WTC11 (cell line): ENCODE measurements around the gene AKAP7. TPM values are rescaled to one million over a fixed set of nuclear protein-coding genes. Genes with fewer than 3 reads are reported as not detected.

Source experiments
- ATAC-seq: fragments of 200-7000 bp; cut with Tn5 transposase; 2 replicates; pipeline ENCODE4 v1.10.0; 2021; ENCODE audit warnings: mild to moderate bottlenecking, moderate library complexity
- CTCF ChIA-PET: fragments of 300-600 bp; sonication (Branson Sonifier 250); formaldehyde crosslinking; loops from one replicate; lab custom pipeline; 2021; ENCODE audit warnings: antibody characterized with exemption; lab: Charles Lee
- POLR2A ChIA-PET: fragments of 350-600 bp; sonication (Branson Sonifier 250); formaldehyde crosslinking; loops from one replicate; lab custom pipeline; 2021; ENCODE audit warnings: antibody characterized with exemption; lab: Charles Lee
- DNase-seq: peaks from one replicate; pipeline ENCODE4 v3.0.0; 2021; ENCODE audit warnings: low spot score
- H3K27ac Mint-ChIP-seq: 2 replicates; pipeline ENCODE4 v1.8.0; 2021; ENCODE audit warnings: mixed read lengths
- H3K27me3 Mint-ChIP-seq: 2 replicates; pipeline ENCODE4 v1.8.0; 2021; ENCODE audit warnings: low read depth, mild to moderate bottlenecking, moderate library complexity, mixed read lengths
- H3K36me3 Mint-ChIP-seq: 2 replicates; pipeline ENCODE4 v1.8.0; 2021; ENCODE audit warnings: mixed read lengths
- H3K4me1 Mint-ChIP-seq: 2 replicates; pipeline ENCODE4 v1.8.0; 2022; ENCODE audit warnings: mixed read lengths
- H3K4me3 Mint-ChIP-seq: 2 replicates; pipeline ENCODE4 v1.8.0; 2021; ENCODE audit warnings: mild to moderate bottlenecking, moderate library complexity, mixed read lengths
- H3K9me3 Mint-ChIP-seq: 2 replicates; pipeline ENCODE4 v1.8.0; 2021; ENCODE audit warnings: mixed read lengths
- ATF1 ChIP-seq: sonication (generic); formaldehyde crosslinking; IDR thresholded peaks from 2 replicates; pipeline ENCODE4 v1.8.1; 2023; ENCODE audit warnings: mild to moderate bottlenecking, moderate library complexity, missing genetic modification reagents
- E2F1 ChIP-seq: sonication (generic); formaldehyde crosslinking; IDR thresholded peaks from 2 replicates; pipeline ENCODE4 v1.8.0; 2022; ENCODE audit warnings: mild to moderate bottlenecking, missing genetic modification reagents
- EMX1 ChIP-seq: fragments of 250-450 bp; sonication (Bioruptor Pico); IDR thresholded peaks from 2 replicates; pipeline ENCODE4 v1.8.0; 2021; ENCODE audit warnings: mild to moderate bottlenecking
- ERG ChIP-seq: fragments of 250-450 bp; sonication (Bioruptor Pico); IDR thresholded peaks from 2 replicates; pipeline ENCODE4 v1.8.0; 2021; ENCODE audit warnings: mild to moderate bottlenecking
- ETV6 ChIP-seq: sonication (generic); formaldehyde crosslinking; IDR thresholded peaks from 2 replicates; pipeline ENCODE4 v1.8.1; 2022; ENCODE audit warnings: mild to moderate bottlenecking, missing genetic modification reagents
- MYBL2 ChIP-seq: sonication (generic); formaldehyde crosslinking; IDR thresholded peaks from 2 replicates; pipeline ENCODE4 v1.8.1; 2023; ENCODE audit warnings: mild to moderate bottlenecking, moderate library complexity, missing genetic modification reagents
- NR1H2 ChIP-seq: sonication (generic); formaldehyde crosslinking; IDR thresholded peaks from 2 replicates; pipeline ENCODE4 v1.9.0; 2021; ENCODE audit warnings: mild to moderate bottlenecking, moderate library complexity, missing genetic modification reagents
- OVOL2 ChIP-seq: fragments of 250-450 bp; sonication (Bioruptor Pico); IDR thresholded peaks from 2 replicates; pipeline ENCODE4 v1.9.0; 2021; ENCODE audit warnings: mild to moderate bottlenecking, borderline replicate concordance
- RORB ChIP-seq: fragments of 250-450 bp; sonication (Bioruptor Pico); IDR thresholded peaks from 2 replicates; pipeline ENCODE4 v1.9.0; 2021; ENCODE audit warnings: mild to moderate bottlenecking
- SOX15 ChIP-seq: fragments of 250-450 bp; sonication (Bioruptor Pico); IDR thresholded peaks from 2 replicates; pipeline ENCODE4 v1.9.0; 2021; ENCODE audit warnings: mild to moderate bottlenecking
- TEAD4 ChIP-seq: sonication (generic); formaldehyde crosslinking; IDR thresholded peaks from 2 replicates; pipeline ENCODE4 v1.8.0; 2022; ENCODE audit warnings: mild to moderate bottlenecking, missing genetic modification reagents
- TP53 ChIP-seq: sonication (generic); formaldehyde crosslinking; IDR thresholded peaks from 2 replicates; pipeline ENCODE4 v1.8.1; 2023; ENCODE audit warnings: mild to moderate bottlenecking, missing genetic modification reagents
- ZNF423 ChIP-seq: fragments of 250-450 bp; sonication (Bioruptor Pico); IDR thresholded peaks from 2 replicates; pipeline ENCODE4 v2.1.2; 2022; ENCODE audit warnings: mild to moderate bottlenecking, moderate library complexity
- total RNA-seq: library from RNA; stranded (reverse); gene quantifications from 3 replicates; pipeline ENCODE4 v1.2.3, GENCODE V29; 2021
- TF ChIP-seq, protein P1 (sequence below): sonication (generic); formaldehyde crosslinking; IDR thresholded peaks from 2 replicates; pipeline ENCODE4 v1.8.0; 2023; ENCODE audit warnings: missing genetic modification reagents
- TF ChIP-seq, protein P2 (sequence below): sonication (generic); formaldehyde crosslinking; IDR thresholded peaks from 2 replicates; pipeline ENCODE4 v1.8.1; 2023; ENCODE audit warnings: mild to moderate bottlenecking, moderate library complexity, missing genetic modification reagents
- TF ChIP-seq, protein P3 (sequence below): sonication (generic); formaldehyde crosslinking; IDR thresholded peaks from 2 replicates; pipeline ENCODE4 v1.8.1; 2022; ENCODE audit warnings: missing genetic modification reagents, borderline replicate concordance
- TF ChIP-seq, protein P4 (sequence below): sonication (generic); formaldehyde crosslinking; IDR thresholded peaks from 2 replicates; pipeline ENCODE4 v1.8.1; 2023; ENCODE audit warnings: mild to moderate bottlenecking, missing genetic modification reagents, moderate library complexity
- TF ChIP-seq, protein P5 (sequence below): fragments of 250-450 bp; sonication (Bioruptor Pico); IDR thresholded peaks from 2 replicates; pipeline ENCODE4 v2.1.2; 2022; ENCODE audit warnings: mild to moderate bottlenecking, moderate library complexity
- TF ChIP-seq, protein P6 (sequence below): fragments of 250-450 bp; sonication (Bioruptor Pico); IDR thresholded peaks from 2 replicates; pipeline ENCODE4 v1.9.0; 2021; ENCODE audit warnings: mild to moderate bottlenecking, borderline replicate concordance

AKAP7 gene
- total RNA-seq, 1 experiment from 2014 or later, result 10.9 TPM

GRCh38 chr6:131262060-131262459 is 126.8 kb downstream of the AKAP7 start:
- H3K4me3 Mint-ChIP-seq, result no peak overlapping the region
- H3K36me3 Mint-ChIP-seq, result peaks cover 25% of the 10 kb centered on the region
- H3K27me3 Mint-ChIP-seq, result no peaks in the 10 kb centered on the region; the same call in 1 of the 2 replicates
- H3K9me3 Mint-ChIP-seq, result peaks cover 15% of the 10 kb centered on the region
- POLR2A ChIA-PET, result no interaction called here
- CTCF ChIA-PET, result no interaction called here
- H3K4me1 Mint-ChIP-seq, result peaks cover 19% of the 10 kb centered on the region
- no peak for ATAC-seq
- H3K27ac Mint-ChIP-seq, result no peak overlapping the region
- TF ChIP-seq, protein P1, sequence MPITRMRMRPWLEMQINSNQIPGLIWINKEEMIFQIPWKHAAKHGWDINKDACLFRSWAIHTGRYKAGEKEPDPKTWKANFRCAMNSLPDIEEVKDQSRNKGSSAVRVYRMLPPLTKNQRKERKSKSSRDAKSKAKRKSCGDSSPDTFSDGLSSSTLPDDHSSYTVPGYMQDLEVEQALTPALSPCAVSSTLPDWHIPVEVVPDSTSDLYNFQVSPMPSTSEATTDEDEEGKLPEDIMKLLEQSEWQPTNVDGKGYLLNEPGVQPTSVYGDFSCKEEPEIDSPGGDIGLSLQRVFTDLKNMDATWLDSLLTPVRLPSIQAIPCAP (CRISPR knock-in tag), result no peak
- TF ChIP-seq, protein P2, sequence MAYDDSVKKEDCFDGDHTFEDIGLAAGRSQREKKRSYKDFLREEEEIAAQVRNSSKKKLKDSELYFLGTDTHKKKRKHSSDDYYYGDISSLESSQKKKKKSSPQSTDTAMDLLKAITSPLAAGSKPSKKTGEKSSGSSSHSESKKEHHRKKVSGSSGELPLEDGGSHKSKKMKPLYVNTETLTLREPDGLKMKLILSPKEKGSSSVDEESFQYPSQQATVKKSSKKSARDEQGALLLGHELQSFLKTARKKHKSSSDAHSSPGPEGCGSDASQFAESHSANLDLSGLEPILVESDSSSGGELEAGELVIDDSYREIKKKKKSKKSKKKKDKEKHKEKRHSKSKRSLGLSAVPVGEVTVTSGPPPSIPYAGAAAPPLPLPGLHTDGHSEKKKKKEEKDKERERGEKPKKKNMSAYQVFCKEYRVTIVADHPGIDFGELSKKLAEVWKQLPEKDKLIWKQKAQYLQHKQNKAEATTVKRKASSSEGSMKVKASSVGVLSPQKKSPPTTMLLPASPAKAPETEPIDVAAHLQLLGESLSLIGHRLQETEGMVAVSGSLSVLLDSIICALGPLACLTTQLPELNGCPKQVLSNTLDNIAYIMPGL (CRISPR knock-in tag), result no peak
- TF ChIP-seq, protein P3, sequence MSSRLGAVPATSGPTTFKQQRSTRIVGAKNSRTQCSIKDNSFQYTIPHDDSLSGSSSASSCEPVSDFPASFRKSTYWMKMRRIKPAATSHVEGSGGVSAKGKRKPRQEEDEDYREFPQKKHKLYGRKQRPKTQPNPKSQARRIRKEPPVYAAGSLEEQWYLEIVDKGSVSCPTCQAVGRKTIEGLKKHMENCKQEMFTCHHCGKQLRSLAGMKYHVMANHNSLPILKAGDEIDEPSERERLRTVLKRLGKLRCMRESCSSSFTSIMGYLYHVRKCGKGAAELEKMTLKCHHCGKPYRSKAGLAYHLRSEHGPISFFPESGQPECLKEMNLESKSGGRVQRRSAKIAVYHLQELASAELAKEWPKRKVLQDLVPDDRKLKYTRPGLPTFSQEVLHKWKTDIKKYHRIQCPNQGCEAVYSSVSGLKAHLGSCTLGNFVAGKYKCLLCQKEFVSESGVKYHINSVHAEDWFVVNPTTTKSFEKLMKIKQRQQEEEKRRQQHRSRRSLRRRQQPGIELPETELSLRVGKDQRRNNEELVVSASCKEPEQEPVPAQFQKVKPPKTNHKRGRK (CRISPR knock-in tag), result no peak
- TF ChIP-seq ERG (CRISPR knock-in tag), result no peak
- TF ChIP-seq, protein P4, sequence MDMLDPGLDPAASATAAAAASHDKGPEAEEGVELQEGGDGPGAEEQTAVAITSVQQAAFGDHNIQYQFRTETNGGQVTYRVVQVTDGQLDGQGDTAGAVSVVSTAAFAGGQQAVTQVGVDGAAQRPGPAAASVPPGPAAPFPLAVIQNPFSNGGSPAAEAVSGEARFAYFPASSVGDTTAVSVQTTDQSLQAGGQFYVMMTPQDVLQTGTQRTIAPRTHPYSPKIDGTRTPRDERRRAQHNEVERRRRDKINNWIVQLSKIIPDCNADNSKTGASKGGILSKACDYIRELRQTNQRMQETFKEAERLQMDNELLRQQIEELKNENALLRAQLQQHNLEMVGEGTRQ (CRISPR knock-in tag), result no peak
- TF ChIP-seq, protein P5, sequence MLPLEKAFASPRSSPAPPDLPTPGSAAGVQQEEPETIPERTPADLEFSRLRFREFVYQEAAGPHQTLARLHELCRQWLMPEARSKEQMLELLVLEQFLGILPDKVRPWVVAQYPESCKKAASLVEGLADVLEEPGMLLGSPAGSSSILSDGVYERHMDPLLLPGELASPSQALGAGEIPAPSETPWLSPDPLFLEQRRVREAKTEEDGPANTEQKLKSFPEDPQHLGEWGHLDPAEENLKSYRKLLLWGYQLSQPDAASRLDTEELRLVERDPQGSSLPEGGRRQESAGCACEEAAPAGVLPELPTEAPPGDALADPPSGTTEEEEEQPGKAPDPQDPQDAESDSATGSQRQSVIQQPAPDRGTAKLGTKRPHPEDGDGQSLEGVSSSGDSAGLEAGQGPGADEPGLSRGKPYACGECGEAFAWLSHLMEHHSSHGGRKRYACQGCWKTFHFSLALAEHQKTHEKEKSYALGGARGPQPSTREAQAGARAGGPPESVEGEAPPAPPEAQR (CRISPR knock-in tag), result no peak
- no peak for TF ChIP-seq RORB (CRISPR knock-in tag)
- TF ChIP-seq TP53 (CRISPR knock-in tag), result no peak
- no peak for TF ChIP-seq TEAD4 (CRISPR knock-in tag)
- TF ChIP-seq ZNF423 (CRISPR knock-in tag), result no peak
- TF ChIP-seq OVOL2 (CRISPR knock-in tag), result no peak
- no peak for TF ChIP-seq SOX15 (CRISPR knock-in tag)
- TF ChIP-seq EMX1 (CRISPR knock-in tag), result no peak
- no peak for TF ChIP-seq MYBL2 (CRISPR knock-in tag)
- no peak for TF ChIP-seq ATF1
- no peak for TF ChIP-seq NR1H2 (CRISPR knock-in tag)
- TF ChIP-seq, protein P6, sequence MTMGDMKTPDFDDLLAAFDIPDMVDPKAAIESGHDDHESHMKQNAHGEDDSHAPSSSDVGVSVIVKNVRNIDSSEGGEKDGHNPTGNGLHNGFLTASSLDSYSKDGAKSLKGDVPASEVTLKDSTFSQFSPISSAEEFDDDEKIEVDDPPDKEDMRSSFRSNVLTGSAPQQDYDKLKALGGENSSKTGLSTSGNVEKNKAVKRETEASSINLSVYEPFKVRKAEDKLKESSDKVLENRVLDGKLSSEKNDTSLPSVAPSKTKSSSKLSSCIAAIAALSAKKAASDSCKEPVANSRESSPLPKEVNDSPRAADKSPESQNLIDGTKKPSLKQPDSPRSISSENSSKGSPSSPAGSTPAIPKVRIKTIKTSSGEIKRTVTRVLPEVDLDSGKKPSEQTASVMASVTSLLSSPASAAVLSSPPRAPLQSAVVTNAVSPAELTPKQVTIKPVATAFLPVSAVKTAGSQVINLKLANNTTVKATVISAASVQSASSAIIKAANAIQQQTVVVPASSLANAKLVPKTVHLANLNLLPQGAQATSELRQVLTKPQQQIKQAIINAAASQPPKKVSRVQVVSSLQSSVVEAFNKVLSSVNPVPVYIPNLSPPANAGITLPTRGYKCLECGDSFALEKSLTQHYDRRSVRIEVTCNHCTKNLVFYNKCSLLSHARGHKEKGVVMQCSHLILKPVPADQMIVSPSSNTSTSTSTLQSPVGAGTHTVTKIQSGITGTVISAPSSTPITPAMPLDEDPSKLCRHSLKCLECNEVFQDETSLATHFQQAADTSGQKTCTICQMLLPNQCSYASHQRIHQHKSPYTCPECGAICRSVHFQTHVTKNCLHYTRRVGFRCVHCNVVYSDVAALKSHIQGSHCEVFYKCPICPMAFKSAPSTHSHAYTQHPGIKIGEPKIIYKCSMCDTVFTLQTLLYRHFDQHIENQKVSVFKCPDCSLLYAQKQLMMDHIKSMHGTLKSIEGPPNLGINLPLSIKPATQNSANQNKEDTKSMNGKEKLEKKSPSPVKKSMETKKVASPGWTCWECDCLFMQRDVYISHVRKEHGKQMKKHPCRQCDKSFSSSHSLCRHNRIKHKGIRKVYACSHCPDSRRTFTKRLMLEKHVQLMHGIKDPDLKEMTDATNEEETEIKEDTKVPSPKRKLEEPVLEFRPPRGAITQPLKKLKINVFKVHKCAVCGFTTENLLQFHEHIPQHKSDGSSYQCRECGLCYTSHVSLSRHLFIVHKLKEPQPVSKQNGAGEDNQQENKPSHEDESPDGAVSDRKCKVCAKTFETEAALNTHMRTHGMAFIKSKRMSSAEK (CRISPR knock-in tag), result no peak
- no peak for TF ChIP-seq ETV6 (CRISPR knock-in tag)
- no peak for TF ChIP-seq E2F1 (CRISPR knock-in tag)
- TF ChIP-seq, all 79 proteins: peak for 0
- DNase-seq, result no peak
